ENCODE results near the gene AKAP13.

Gene AKAP13

GRCh38 chr15:85737061-85737460 is 356.7 kb downstream of the AKAP13 start:
- Histone ChIP-seq H3K27me3 (no peaks in the 10 kb centered on the region), H3K4me1 (peaks cover 0 to 4% (median 0%) of the 10 kb centered on the region in 10 experiments; a peak in 2 of 20 replicates), H3K27ac (no peak overlapping the region), H4K20me1 (peaks cover 0 to 92% (median 18%) of the 10 kb centered on the region in 11 experiments; a peak in 12 of 22 replicates), H3K4me3 (no peak overlapping the region), H3K9me3 (replicated peaks in 1 of 11) (peaks cover 10 to 15% (median 12%) of the 10 kb centered on the region in 11 experiments), H3K9ac (no peak overlapping the region), H3K4me2 (no peak overlapping the region), H3K36me3 (peaks cover 76 to 100% (median 96%) of the 10 kb centered on the region in 11 experiments)
- TF ChIP-seq Cebpa-rat (IDR thresholded peaks at IDR 0.05) = no peak

- Histone ChIP-seq H3K27me3 (no peaks in the 10 kb centered on the region), H3K9me3 (replicated peaks in 1 of 11) (no peaks in the 10 kb centered on the region), H3K4me2 (no peak overlapping the region), H3K36me3 (peaks cover 80 to 100% (median 96%) of the 10 kb centered on the region in 11 experiments), H3K4me3 (no peak overlapping the region), H3K4me1 (peaks cover 0 to 5% (median 0%) of the 10 kb centered on the region in 10 experiments; a peak in 2 of 20 replicates), H4K20me1 (peaks cover 0 to 98% (median 55%) of the 10 kb centered on the region in 11 experiments; a peak in 14 of 22 replicates), H3K9ac (no peak overlapping the region), H3K27ac (no peak overlapping the region)
- no peak for TF ChIP-seq Cebpa-rat (IDR thresholded peaks at IDR 0.05)
Observed at GRCh38 chr15:85741021-85741421, 360.6 kb downstream of the AKAP13 start.

- H3K9me3 ChIP-seq (replicated peaks in 1 of 11) = no peaks in the 10 kb centered on the region
- H3K4me1 ChIP-seq = peaks cover 0 to 5% (median 0%) of the 10 kb centered on the region in 10 experiments; a peak in 2 of 20 replicates
- no peak overlapping the region for H3K9ac ChIP-seq
- H4K20me1 ChIP-seq = peaks cover 0 to 98% (median 56%) of the 10 kb centered on the region in 11 experiments; a peak in 15 of 22 replicates
- H3K4me3 ChIP-seq = no peak overlapping the region
- no peak for TF ChIP-seq Cebpa-rat (IDR thresholded peaks at IDR 0.05)
- H3K27me3 ChIP-seq = no peaks in the 10 kb centered on the region
- H3K27ac ChIP-seq = 0 out of 22 replicates have a peak overlapping the region, but pooled peaks of 2 of the 11 experiments have one; percentile 9 to 38
- no peak overlapping the region for H3K4me2 ChIP-seq
- peaks cover 80 to 100% (median 96%) of the 10 kb centered on the region in 11 experiments for H3K36me3 ChIP-seq
Observed at GRCh38 chr15:85741662-85742061, 361.3 kb downstream of the AKAP13 start.

- Histone ChIP-seq H3K27ac (peak overlapping the region in 3 of 11 experiments; percentile 9 to 38 (median 17); a peak in 1 of 22 replicates), H3K36me3 (peaks cover 80 to 100% (median 96%) of the 10 kb centered on the region in 11 experiments), H3K4me3 (no peak overlapping the region), H3K9me3 (replicated peaks in 1 of 11) (no peaks in the 10 kb centered on the region), H4K20me1 (peaks cover 0 to 98% (median 62%) of the 10 kb centered on the region in 11 experiments; a peak in 15 of 22 replicates), H3K27me3 (no peaks in the 10 kb centered on the region), H3K9ac (no peak overlapping the region), H3K4me2 (no peak overlapping the region), H3K4me1 (peaks cover 0 to 5% (median 0%) of the 10 kb centered on the region in 10 experiments; a peak in 2 of 20 replicates)
- no peak for TF ChIP-seq Cebpa-rat (IDR thresholded peaks at IDR 0.05)
Observed at GRCh38 chr15:85742186-85742821, 361.9 kb downstream of the AKAP13 start.

GRCh38 chr15:85743392-85744055 is 363.1 kb downstream of the AKAP13 start:
- H3K27me3 ChIP-seq = no peaks in the 10 kb centered on the region
- no peak overlapping the region for H3K4me2 ChIP-seq
- no peak overlapping the region for H3K4me3 ChIP-seq
- H3K4me1 ChIP-seq = peaks cover 0 to 5% (median 0%) of the 10 kb centered on the region in 10 experiments; a peak in 2 of 20 replicates
- no peaks in the 10 kb centered on the region for H3K9me3 ChIP-seq (replicated peaks in 1 of 11)
- 0 out of 22 replicates have a peak, but pooled peaks of 1 of the 11 experiments have one; percentile 11 for TF ChIP-seq Cebpa-rat (IDR thresholded peaks at IDR 0.05)
- H3K9ac ChIP-seq = no peak overlapping the region
- peaks cover 0 to 98% (median 72%) of the 10 kb centered on the region in 11 experiments; a peak in 16 of 22 replicates for H4K20me1 ChIP-seq
- peaks cover 87 to 100% (median 99%) of the 10 kb centered on the region in 11 experiments for H3K36me3 ChIP-seq
- no peak overlapping the region for H3K27ac ChIP-seq

- no peak overlapping the region for H3K27ac ChIP-seq
Observed at GRCh38 chr15:85744579-85744978, 364.2 kb downstream of the AKAP13 start.

GRCh38 chr15:85745023-85745422 is 364.6 kb downstream of the AKAP13 start:
- Histone ChIP-seq H3K4me3 (no peak overlapping the region), H3K36me3 (peaks cover 87 to 98% (median 94%) of the 10 kb centered on the region in 11 experiments), H3K27ac (no peak overlapping the region), H4K20me1 (peaks cover 0 to 99% (median 87%) of the 10 kb centered on the region in 11 experiments; a peak in 16 of 22 replicates), H3K4me1 (peaks cover 0 to 5% (median 0%) of the 10 kb centered on the region in 10 experiments; a peak in 2 of 20 replicates), H3K27me3 (no peaks in the 10 kb centered on the region), H3K9ac (no peak overlapping the region), H3K9me3 (replicated peaks in 1 of 11) (no peaks in the 10 kb centered on the region), H3K4me2 (no peak overlapping the region)
- TF ChIP-seq Cebpa-rat (IDR thresholded peaks at IDR 0.05) = no peak

More at GRCh38 chr15:85744579-85744978, 364.2 kb downstream of the AKAP13 start:
- TF ChIP-seq Cebpa-rat (IDR thresholded peaks at IDR 0.05) = no peak
- Histone ChIP-seq H3K4me1 (peaks cover 0 to 5% (median 0%) of the 10 kb centered on the region in 10 experiments; a peak in 2 of 20 replicates), H3K9me3 (replicated peaks in 1 of 11) (no peaks in the 10 kb centered on the region), H3K9ac (no peak overlapping the region), H4K20me1 (peaks cover 0 to 100% (median 83%) of the 10 kb centered on the region in 11 experiments; a peak in 16 of 22 replicates), H3K4me3 (no peak overlapping the region), H3K36me3 (peaks cover 91 to 100% (median 98%) of the 10 kb centered on the region in 11 experiments), H3K27me3 (no peaks in the 10 kb centered on the region), H3K4me2 (no peak overlapping the region)

- Histone ChIP-seq H3K27me3 (no peaks in the 10 kb centered on the region), H3K4me1 (peaks cover 0 to 5% (median 0%) of the 10 kb centered on the region in 10 experiments; a peak in 3 of 20 replicates), H3K9me3 (replicated peaks in 1 of 11) (no peaks in the 10 kb centered on the region), H4K20me1 (peaks cover 0 to 100% (median 94%) of the 10 kb centered on the region in 11 experiments; a peak in 16 of 22 replicates), H3K36me3 (peaks cover 82 to 92% (median 88%) of the 10 kb centered on the region in 11 experiments), H3K4me3 (no peak overlapping the region), H3K27ac (no peak overlapping the region), H3K9ac (no peak overlapping the region), H3K4me2 (no peak overlapping the region)
- no peak for TF ChIP-seq Cebpa-rat (IDR thresholded peaks at IDR 0.05)
Observed at GRCh38 chr15:85745525-85746150, 365.2 kb downstream of the AKAP13 start.

Data from BLaER1 treated with 17β-estradiol and CSF1 and Interleukin-3, amounts not matched to agents 10 nM and 100 nM (cell line).